Eye (tissue), 1 donor: Measurements from ENCODE around the gene CENPL.
A peak's percentile ranks its signal among the peaks of the same experiment; 100 is the strongest.
"Not testable (repeated sequence)": the region's sequence is repeated elsewhere in the genome, so short reads cannot be mapped to it uniquely, and the experiment has no call there.

Source experiments
- DNase-seq: peaks from one replicate; pipeline ENCODE4 v3.0.0-alpha.2; 2015

CENPL gene

GRCh38 chr1:173856903-173857302 lies 32.2 kb upstream of the CENPL start:
- DNase-seq, result no peak

GRCh38 chr1:173856014-173856413 lies 31.3 kb upstream of the CENPL start:
- DNase-seq, result no peak

GRCh38 chr1:173853074-173853473 lies 28.4 kb upstream of the CENPL start:
- DNase-seq, result no peak

DNA sequence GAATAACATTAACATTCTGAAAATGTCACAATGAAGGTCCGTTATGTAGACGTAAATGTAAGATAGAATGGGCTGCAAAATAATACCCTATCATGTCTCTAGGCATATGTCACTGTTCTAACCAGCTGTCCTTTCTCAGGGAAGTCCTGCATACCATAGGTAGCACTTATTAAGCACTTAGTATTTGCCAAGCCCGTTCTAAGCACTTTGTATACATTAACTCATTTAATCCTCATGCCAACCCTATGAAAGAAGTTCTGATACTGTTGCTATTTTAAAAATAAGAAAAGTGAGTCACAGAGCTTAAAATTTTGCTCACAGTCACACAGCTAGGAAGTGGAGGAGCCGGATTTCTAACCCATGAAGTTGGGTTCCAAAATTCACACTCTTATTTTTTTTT lies 27.4 kb upstream of the CENPL start:
- DNase-seq, result no peak

DNA sequence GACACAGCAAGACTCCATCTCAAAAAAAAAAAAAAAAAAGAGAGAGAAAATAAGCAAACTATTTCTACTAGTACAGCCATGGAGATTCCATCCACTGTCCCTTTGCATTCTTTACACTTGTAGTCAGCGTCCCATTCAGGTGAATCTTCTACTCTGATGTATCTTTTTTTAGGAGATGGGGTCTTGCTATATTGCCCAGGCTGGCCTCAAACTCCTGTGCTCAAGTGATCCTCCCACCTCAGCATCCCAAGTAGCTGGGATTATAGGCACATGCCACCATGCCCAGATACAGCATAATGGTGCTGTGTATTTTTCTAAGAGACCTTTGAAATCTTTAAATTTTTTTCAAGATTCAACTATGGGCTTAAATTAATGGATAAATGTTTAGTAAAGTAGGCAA lies 8.1 kb upstream of the CENPL start:
- DNase-seq, result no peak

DNA sequence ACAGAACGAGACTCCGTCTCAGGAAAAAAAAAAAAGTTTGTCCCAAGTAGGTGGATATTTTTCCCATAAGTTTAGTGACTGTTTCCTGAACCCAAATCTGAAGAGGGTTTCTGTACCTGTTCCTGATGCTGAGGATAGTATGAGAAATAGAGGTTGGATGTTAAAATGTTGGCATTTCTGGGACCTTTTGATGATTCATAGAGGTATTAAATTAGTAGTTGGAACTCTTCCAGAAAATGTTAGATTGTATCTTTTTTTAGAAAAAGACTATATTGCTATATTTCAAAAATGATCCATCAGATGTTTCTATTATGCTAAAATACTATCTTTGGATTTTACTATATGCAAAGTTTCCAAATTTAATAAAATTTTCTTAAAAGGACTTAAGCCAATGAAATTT lies 2.9 kb upstream of the CENPL start:
- no peak for DNase-seq

- no peak for DNase-seq
Measured at GRCh38 chr1:173823781-173824314, 835 bp downstream of the CENPL start.

- DNase-seq, result no peak
Measured at GRCh38 chr1:173821680-173822079, 3.0 kb downstream of the CENPL start.

DNA sequence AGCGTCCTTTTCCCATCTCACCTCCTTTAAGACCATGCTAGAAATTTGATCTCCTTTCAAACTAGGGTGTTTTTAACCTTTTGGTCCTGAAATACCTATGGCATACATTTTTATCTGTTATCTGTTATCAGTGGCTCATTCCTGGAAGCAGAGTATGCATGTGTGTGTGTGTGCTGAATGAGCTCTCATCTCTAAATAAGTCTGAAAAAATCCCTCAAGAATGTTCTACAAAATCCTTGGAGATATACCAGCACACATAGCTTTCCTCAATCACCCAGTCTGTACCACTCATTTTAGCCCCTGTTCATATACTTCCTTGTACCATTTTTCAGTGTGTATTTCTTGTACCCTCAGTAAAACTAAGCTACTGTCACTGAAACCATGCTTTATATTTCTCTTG lies 6.2 kb downstream of the CENPL start:
- no peak for DNase-seq

- not testable (repeated sequence) for DNase-seq
Measured at GRCh38 chr1:173813654-173814053, 11.0 kb downstream of the CENPL start.

GRCh38 chr1:173802961-173803360 lies 21.7 kb downstream of the CENPL start:
- no peak for DNase-seq

- not testable (repeated sequence) for DNase-seq
Measured at GRCh38 chr1:173799995-173800394, 24.7 kb downstream of the CENPL start.

DNA sequence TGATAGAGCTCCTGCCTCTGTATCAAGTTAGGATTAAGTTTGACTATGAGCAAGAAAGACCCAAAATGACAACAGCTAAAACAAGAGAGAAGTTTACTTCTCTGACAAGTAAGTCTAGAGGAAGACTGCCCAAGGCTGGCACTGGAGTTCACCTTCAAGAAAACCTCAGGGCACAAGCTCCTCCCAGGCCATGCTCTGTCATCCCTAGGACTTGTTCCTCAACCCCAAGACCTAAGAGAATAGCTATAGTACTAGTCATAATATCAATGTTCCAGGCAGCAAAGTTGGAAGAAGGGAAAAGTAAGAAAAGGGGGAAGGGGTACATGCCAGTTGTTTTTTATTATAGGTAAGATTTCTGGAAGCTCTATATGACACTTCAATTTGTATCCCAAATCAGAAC lies 26.6 kb downstream of the CENPL start:
- no peak for DNase-seq

DNA sequence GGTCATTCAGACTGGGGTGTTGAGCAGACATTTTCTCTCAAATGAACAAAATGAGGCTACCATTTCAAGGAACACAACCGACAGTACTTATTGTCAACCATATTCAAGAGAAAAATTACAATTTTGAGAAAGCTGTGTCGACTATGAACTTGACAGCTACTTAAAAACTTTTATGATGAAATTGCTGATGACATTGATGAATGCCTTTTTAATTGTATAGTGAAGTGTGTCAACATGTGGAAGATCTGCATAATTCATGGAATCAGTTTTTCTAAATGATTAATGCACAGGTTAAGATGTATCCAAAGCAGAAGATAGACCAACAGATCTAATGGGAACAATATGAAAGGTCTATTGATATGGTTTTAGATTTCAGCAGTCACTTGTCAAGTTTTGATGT lies 34.8 kb downstream of the CENPL start:
- DNase-seq, result peak; percentile 13

DNA sequence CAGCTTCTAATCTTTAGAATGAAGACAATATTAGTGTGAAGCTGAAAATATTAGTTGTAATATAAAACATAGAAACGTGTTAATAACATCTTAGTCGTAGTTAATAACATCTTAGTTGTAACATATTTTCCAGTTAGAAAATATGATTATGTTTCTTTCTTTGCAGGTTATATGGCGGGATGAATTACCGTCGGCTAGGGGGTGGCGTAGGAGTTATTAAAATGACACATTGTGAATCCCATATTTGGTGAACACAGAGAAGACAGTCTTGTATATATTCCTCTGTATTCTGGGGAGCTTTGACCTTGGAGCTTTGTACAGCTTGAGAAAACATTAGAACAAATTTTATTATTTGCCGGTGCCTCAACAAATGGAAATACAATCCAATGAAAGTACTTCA lies 39.7 kb downstream of the CENPL start:
- no peak for DNase-seq

DNA sequence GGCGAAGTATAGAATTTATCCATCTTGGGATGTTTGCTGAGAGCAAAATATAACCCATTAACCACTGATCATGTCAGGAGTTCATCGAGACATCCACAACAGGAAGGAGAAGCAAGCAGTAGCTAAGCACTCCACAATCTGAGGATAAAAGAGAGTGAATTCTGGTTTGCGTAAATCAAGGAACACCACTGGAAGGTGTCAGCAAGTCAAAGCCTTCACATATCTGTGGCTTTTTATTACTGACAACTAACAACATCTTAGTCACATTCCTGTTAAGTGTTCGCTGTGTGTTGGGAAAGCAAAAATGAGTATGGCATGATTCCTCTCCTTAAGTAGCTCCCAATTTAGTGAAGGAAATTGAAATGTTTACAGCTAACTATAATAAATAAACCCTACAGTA lies 44.7 kb downstream of the CENPL start:
- no peak for DNase-seq

- no peak for DNase-seq
Measured at GRCh38 chr1:173775578-173776226, 49.0 kb downstream of the CENPL start.

DNA sequence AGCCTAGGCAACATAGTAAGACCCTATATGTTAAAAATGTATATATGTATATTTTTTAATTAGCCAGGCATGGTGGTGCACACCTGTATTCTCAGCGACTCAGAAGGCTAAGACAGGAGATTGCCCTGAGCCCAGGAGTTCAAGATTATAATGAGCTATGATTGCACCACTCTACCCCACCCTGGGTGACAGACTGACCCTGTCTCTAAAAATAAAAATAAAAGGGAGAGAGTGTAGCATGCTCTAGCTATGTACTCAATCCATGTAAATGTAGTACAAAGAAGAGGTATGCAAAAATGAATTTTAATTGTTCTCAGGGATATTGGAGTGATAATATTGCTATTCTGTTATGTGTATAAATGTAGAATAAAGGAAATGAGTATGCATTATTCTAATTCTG lies 53.1 kb downstream of the CENPL start:
- no peak for DNase-seq

- not testable (repeated sequence) for DNase-seq
Measured at GRCh38 chr1:173770330-173770729, 54.4 kb downstream of the CENPL start.

GRCh38 chr1:173768827-173769226 lies 55.9 kb downstream of the CENPL start:
- no peak for DNase-seq

DNA sequence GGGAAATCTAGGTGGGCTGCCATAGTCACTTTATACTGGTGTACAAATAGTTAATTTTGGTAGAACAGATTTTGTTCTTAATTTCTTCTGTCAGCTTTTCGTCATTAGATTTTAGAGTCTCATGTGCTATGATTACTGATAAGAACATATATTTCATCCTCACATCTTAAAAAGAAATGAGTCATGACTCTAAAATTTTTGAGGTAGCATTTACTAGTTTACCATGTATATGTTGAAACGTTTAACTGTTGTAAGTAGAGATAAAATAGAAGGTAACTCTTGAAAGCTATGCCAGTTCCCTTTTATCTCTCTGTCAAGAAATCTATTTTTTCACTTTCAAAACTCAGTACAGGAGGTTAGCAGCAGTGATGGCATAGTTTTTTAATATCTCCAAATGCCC lies 56.5 kb downstream of the CENPL start:
- DNase-seq, result no peak

DNA sequence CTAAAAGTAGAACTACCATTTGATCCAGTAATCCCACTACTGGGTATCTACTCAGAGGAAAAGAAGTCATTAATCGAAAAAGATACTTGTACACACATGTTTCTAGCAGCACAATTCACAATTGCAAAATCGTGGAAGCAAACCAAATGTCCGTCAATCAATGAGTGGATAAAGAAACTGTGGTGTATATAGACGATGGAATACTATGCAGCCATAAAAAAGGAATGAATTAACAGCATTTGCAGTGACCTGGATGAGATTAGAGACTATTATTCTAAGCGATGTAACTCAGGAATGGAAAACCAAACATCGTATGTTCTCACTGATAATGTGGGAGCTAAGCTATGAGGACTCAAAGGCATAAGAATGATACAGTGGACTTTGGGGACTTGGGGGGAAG lies 60.4 kb downstream of the CENPL start:
- DNase-seq, result not testable (repeated sequence)

DNA sequence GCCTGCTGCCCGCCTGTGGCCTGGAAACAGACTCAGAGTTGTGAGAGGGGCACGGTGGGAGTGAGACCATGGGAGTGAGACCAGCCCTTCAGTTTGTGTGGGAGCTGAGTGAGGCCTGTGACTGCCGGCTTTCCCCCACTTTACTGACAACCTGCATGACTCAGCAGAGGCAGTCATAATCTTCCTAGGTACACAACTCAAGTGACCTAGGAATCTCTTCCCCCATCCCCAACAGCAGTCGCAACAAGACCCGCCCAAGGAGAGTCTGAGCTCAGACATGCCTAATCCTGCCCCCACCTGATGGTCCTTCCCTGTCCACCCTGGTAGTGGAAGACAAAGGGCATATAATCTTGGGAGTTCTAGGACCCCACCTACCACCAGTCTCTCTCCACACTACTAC lies 65.7 kb downstream of the CENPL start:
- no peak for DNase-seq

- no peak for DNase-seq
Measured at GRCh38 chr1:173758110-173758509, 66.6 kb downstream of the CENPL start.

DNA sequence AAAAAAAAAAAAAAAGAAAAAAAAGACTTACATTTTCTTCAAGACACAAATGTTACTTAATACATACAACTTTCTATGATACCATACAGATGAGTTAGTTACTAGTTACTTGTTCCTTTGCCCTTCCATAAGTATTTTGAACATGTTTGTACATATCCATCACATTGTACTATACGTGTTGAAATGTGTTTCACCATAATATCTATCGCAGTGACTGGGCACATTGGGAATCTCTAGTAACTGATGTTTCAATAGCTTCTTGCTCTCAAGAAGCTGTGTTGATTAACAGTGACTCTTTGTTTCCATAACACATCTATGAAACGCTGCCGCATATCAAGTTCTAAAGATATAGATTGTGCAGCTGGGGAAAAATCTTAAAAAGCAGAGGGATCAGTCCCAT lies 67.0 kb downstream of the CENPL start:
- no peak for DNase-seq
